Peyer's patch (tissue), 4 donors: ENCODE measurements around the gene RPS6KA5. TPM values are rescaled to one million over a fixed set of nuclear protein-coding genes. Genes with fewer than 3 reads are reported as not detected.

Experiments
- DNase-seq, 3 donors: peaks; one replicate each; pipeline ENCODE4 v3.0.0-alpha.2; 2017 to 2019
- H3K27ac ChIP-seq, 4 donors: fragments of 200-600 bp; sonication (generic); one replicate each; pipeline ENCODE4 v1.5.1; 2016 to 2019
- H3K27me3 ChIP-seq, 2 donors: fragments of 200-600 bp; sonication (generic); one replicate each; pipeline ENCODE4 v1.5.1; 2019
- H3K36me3 ChIP-seq, 3 donors: fragments of 200-600 bp; sonication (generic); one replicate each; pipeline ENCODE4 v1.5.1; 2016 to 2019
- H3K4me1 ChIP-seq, 4 donors: fragments of 200-600 bp; sonication (generic); one replicate each; pipeline ENCODE4 v1.5.1; 2016 to 2019
- H3K4me3 ChIP-seq, 4 donors: fragments of 200-600 bp; sonication (generic); 1 replicate in 3 of 4; 2 replicates in 1 of 4; pipeline ENCODE4 v1.5.1; 2016 to 2019; ENCODE audit warnings: mild to moderate bottlenecking in 1 of 4
- H3K9me3 ChIP-seq, 4 donors: fragments of 200-600 bp; sonication (generic); one replicate each; pipeline ENCODE4 v1.5.1; 2016 to 2019; ENCODE audit warnings: mild to moderate bottlenecking in 1 of 4
- POLR2A ChIP-seq, 2 donors: fragments of 450-650 bp; IDR thresholded peaks; one replicate each; pipeline ENCODE4 v1.5.1; 2017; ENCODE audit warnings: antibody characterized with exemption in 2 of 2, mild to moderate bottlenecking in 2 of 2, moderate library complexity in 2 of 2
- total RNA-seq, 4 donors: library from RNA; depleted of rRNA; stranded (reverse); fragments of >200 nt; gene quantifications; one replicate each; pipeline ENCODE4 v1.1.0, GENCODE V29; 2016
- TF ChIP-seq, protein P1 (sequence below), 6 experiments: fragments of 450-650 bp in 4 of 6; fragments of 200-600 bp in 2 of 6; sonication (generic) in 1 of 6; IDR thresholded peaks; one replicate each; pipeline ENCODE4 v1.5.1; 2017 to 2019; ENCODE audit warnings: antibody characterized with exemption in 6 of 6, mild to moderate bottlenecking in 3 of 6, moderate library complexity in 1 of 6

RPS6KA5 gene
- total RNA-seq, 4 donors from 2014 or later = 10.3 to 15.1 (median 10.6) TPM

DNA sequence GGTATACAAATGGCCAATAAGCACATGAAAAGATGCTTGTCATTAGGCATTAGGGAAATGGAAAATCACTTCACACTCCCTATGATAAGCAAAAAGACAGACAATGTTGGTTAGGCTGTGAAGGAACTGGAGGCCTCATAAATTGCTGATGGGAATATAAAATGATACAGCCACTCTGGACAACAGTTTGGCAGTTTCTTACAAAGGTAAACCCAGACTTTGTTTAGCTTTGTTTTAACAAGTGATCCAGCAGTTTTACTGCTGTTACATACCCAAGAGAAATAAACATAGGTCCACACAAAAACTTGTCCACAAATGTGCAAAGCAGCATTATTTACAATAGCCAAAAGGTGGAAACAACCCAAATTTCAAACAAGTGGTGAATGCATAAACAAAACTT lies 5.4 kb downstream of the RPS6KA5 start:
- Histone ChIP-seq H3K4me1 (peaks cover 0 to 11% (median 0%) of the 10 kb centered on the region in 4 donors), H3K27me3 (no peaks in the 10 kb centered on the region), H3K4me3 (no peak overlapping the region), H3K9me3 (no peaks in the 10 kb centered on the region), H3K27ac (no peak overlapping the region), H3K36me3 (no peaks in the 10 kb centered on the region)
- TF ChIP-seq POLR2A (IDR thresholded peaks at IDR 0.05) = no peak
- TF ChIP-seq, protein P1, sequence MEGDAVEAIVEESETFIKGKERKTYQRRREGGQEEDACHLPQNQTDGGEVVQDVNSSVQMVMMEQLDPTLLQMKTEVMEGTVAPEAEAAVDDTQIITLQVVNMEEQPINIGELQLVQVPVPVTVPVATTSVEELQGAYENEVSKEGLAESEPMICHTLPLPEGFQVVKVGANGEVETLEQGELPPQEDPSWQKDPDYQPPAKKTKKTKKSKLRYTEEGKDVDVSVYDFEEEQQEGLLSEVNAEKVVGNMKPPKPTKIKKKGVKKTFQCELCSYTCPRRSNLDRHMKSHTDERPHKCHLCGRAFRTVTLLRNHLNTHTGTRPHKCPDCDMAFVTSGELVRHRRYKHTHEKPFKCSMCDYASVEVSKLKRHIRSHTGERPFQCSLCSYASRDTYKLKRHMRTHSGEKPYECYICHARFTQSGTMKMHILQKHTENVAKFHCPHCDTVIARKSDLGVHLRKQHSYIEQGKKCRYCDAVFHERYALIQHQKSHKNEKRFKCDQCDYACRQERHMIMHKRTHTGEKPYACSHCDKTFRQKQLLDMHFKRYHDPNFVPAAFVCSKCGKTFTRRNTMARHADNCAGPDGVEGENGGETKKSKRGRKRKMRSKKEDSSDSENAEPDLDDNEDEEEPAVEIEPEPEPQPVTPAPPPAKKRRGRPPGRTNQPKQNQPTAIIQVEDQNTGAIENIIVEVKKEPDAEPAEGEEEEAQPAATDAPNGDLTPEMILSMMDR (IDR thresholded peaks at IDR 0.05) = no peak
- DNase-seq = no peak

DNA sequence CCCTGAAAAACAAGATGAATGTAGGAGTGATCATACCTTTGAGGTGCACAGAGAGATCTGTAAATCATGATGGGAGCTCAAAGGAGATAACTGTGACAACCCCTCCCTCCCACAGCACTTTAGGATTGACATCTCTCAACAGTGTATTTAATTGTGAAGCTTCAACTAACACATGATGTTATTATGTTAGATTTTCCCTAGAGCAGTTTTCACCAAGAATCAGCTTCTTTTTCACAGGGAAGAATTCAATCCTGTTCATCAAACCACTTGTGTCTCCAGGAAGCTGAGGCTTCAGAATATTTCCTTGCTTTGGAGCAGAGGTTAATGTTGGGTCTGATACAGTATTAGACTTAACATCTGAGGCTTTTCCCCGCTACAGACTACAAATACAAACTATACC lies 11.8 kb downstream of the RPS6KA5 start:
- TF ChIP-seq, protein P1 (IDR thresholded peaks at IDR 0.05) = no peak
- TF ChIP-seq POLR2A (IDR thresholded peaks at IDR 0.05) = no peak
- no peaks in the 10 kb centered on the region for H3K4me1 ChIP-seq
- no peak for DNase-seq

DNA sequence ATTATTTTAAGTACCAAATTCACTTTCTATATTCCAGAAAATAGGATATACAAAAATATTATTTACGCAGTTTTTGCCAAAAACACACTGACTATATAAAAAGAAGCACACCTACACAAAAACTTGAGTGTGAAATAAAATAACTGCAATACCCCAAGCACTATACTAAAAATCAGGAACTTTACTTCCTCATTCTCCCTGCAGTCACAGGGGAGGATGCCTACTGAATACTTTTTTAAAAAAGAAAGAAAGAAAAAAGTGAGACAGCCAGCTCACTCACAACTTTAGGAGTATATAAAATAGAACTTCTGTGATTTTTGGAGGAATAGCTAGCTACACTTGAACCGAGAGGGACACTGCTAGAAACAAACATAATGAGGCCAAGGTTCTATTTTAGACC lies 12.2 kb downstream of the RPS6KA5 start:
- TF ChIP-seq, protein P1 (IDR thresholded peaks at IDR 0.05) = no peak
- no peak for TF ChIP-seq POLR2A (IDR thresholded peaks at IDR 0.05)

More for the DNA sequence above, 11.8 kb downstream of the RPS6KA5 start:
- Histone ChIP-seq H3K36me3 (no peaks in the 10 kb centered on the region), H3K9me3 (no peaks in the 10 kb centered on the region), H3K27me3 (no peaks in the 10 kb centered on the region), H3K27ac (no peak overlapping the region), H3K4me3 (no peak overlapping the region)

DNA sequence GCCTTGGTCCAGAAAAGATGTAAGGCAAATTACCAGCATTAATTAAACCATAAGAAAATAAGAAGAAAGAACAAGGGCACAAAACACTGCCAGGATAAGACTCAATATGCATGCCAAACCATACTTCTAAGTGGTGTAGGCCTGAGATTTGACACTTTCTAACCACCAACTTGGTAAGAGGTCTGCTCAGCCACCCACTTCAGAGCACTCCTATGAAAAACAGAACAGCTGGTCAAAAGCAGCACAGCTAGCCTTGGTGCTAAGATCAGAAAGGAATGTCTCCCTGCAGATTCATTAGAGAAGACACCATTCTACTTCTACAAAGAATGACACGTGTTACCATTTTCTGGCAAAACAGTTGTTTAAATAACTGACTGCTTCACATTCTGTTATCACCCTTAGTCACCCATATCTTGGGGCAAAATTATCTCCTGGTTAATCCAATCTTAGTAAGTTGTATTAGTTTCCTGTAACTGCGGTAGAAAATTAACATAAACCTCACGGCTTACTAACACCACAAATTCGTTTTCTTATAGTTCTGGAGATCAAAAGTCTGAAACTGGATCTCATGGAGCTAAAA lies 13.2 kb downstream of the RPS6KA5 start:
- Histone ChIP-seq H3K36me3 (no peaks in the 10 kb centered on the region), H3K4me1 (no peaks in the 10 kb centered on the region), H3K27ac (no peak overlapping the region), H3K4me3 (no peak overlapping the region), H3K27me3 (no peaks in the 10 kb centered on the region), H3K9me3 (no peaks in the 10 kb centered on the region)
- DNase-seq = no peak
- TF ChIP-seq POLR2A (IDR thresholded peaks at IDR 0.05) = no peak
- TF ChIP-seq, protein P1 (IDR thresholded peaks at IDR 0.05) = no peak

More for the DNA sequence above, 12.2 kb downstream of the RPS6KA5 start:
- Histone ChIP-seq H3K36me3 (no peaks in the 10 kb centered on the region), H3K27ac (no peak overlapping the region), H3K27me3 (no peaks in the 10 kb centered on the region), H3K4me3 (no peak overlapping the region), H3K4me1 (no peaks in the 10 kb centered on the region), H3K9me3 (no peaks in the 10 kb centered on the region)
- no peak for DNase-seq

DNA sequence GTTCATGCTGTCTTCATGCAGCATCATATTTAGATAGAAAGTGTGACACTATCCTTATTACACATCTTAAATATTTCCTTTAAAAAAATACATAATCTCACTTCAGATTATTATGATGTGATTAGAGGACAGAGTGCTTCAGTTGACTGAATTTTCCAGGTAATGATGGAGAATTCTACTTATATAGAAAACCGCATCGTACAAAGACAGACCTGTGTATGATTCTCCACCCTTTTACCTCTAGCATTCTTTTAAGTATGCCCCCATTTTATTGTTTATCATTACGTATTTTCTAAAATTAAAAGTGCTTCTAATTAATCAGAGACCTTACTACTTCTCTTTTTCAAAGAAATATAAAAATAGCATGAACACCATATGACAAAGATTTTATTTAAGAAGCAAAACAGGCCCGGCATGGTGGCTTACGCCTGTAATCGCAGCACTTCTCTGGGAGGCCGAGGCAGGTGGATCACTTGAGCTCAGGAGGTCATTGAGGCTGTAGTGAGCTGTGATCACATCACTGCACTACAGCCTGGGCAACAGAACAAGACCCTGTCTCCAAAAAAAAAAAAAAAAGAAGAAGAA lies 13.9 kb downstream of the RPS6KA5 start:
- H3K9me3 ChIP-seq = no peaks in the 10 kb centered on the region
- H3K4me3 ChIP-seq = no peak overlapping the region
- H3K27ac ChIP-seq = no peak overlapping the region

More for the DNA sequence above, 13.9 kb downstream of the RPS6KA5 start:
- TF ChIP-seq POLR2A (IDR thresholded peaks at IDR 0.05) = no peak
- TF ChIP-seq, protein P1 (IDR thresholded peaks at IDR 0.05) = no peak
- no peak for DNase-seq
- Histone ChIP-seq H3K4me1 (no peaks in the 10 kb centered on the region), H3K36me3 (no peaks in the 10 kb centered on the region), H3K27me3 (no peaks in the 10 kb centered on the region)
